ENCODE measurements around the gene ZNF185.

Gene ZNF185

DNA sequence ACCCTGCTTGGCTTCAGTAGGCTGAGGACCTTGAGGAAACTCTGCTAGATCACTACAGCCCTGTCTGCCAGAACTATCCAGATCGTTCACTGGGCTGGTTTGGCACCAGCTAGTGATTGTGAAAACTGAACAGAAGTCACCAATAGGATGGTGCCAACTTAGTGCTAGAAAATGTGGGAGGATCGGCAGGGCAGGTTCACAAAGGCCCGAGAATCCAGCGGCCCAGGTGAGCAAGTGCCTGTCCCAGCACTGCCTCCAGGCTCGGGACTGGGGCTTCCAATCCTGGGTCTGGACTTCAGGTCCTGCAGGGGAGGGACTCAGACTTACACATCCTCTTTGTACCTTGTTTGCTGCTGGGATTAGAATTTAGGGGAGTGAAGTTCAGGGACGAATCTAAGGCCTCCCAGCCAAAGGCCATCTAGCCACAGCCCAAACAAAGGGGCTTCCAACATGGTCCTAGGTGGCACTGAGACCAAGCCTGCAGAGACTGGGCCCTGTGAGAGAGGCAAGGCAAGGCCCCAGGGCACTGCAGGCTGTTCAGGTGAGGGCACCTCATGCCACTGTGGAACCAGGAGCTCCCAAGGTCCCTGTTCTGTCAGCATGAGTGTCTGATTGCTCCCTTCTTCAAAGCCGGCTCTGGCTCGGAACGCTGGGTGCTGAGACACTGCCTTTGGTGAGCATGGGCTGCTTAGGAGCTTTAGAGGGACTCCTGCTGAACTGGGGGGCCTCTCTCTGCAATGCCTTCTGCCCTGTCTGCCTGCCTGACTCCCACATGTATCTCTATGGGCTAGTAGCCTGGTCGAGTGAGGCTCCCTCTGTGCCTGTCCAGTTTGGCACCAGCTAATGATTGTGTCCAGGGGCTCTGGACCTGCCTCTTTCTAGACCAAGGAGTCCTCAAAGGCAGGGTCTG is 20.7 kb upstream of the ZNF185 start:
- no peak overlapping the region for H3K4me3 ChIP-seq (ENCODE audit: low read length)
- no peaks in the 10 kb centered on the region for H3K27me3 ChIP-seq (ENCODE audit: insufficient read depth, low read length)
- H3K4me1 ChIP-seq (ENCODE audit: insufficient read depth, low read length): no peaks in the 10 kb centered on the region
- no peaks in the 10 kb centered on the region for H3K9me3 ChIP-seq (ENCODE audit: insufficient read depth, low read depth, low read length)
- no peak overlapping the region for H3K27ac ChIP-seq (ENCODE audit: low read length)
- no peaks in the 10 kb centered on the region for H3K36me3 ChIP-seq (ENCODE audit: insufficient read depth, low read depth, low read length)
- H3K9ac ChIP-seq (ENCODE audit: low read depth, low read length): no peak overlapping the region

DNA sequence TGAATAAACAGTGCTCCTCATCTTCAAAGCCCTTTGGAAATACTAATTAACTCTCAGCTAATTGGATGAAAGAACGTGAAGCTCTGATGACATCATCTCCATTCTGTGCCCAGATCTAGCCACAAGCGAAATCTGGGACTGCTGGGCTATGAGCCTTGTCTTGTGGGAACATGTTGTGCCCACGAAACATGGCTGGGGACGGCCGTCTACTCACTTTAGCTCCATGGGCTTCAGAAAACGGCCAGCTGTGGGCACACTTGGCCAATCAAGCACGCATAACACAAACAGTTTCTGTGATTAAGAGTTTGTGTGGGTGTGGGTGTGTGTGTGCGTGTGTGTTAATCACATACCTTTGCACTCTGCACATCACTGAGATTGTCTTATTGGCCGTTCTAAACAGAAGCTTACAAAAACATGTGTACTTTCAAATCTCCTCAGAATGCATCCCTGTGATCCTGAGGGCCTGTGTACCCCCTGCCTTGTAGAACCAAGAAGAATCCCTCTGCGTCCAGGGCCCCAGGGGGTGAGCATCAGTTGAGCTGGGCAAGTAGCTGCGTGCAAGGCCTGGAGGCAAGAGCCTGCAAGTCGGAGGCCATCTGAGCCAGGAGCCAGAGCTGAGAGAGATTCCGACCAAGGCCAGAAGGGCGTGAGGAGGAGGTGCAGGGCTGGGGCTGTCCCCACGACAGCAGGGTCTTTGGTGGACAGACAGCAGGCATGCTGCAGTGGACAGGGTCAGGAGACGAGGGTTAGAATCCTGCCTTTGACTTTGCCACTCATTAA is 18.7 kb upstream of the ZNF185 start:
- Histone ChIP-seq H3K36me3 (ENCODE audit: insufficient read depth, low read depth, low read length) (no peaks in the 10 kb centered on the region), H3K27me3 (ENCODE audit: insufficient read depth, low read length) (no peaks in the 10 kb centered on the region), H3K9ac (ENCODE audit: low read depth, low read length) (no peak overlapping the region)

DNA sequence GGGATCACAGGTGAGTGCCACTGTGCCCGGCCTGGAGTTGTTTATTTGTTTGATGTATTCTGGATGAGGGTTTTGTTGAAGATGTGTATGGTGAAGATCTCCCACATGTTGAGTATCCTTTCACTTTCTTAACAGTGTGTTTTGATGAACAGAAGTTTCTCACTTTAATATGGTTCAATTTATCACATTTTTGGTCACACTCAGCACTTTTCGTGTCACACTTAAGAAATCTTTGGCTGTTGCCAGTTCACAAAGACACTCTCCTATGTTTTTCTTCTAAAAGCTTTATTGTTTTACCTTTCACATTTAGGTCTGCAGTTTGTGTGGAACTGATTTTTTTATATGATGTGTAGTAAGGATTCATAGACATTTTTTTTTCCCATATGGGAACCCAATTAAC is 16.6 kb upstream of the ZNF185 start:
- no peaks in the 10 kb centered on the region for H3K36me3 ChIP-seq (ENCODE audit: insufficient read depth, low read depth, low read length)
- no peak overlapping the region for H3K9ac ChIP-seq (ENCODE audit: low read depth, low read length)
- no peaks in the 10 kb centered on the region for H3K4me1 ChIP-seq (ENCODE audit: insufficient read depth, low read length)
- no peaks in the 10 kb centered on the region for H3K27me3 ChIP-seq (ENCODE audit: insufficient read depth, low read length)
- H3K9me3 ChIP-seq (ENCODE audit: insufficient read depth, low read depth, low read length): no peaks in the 10 kb centered on the region
- no peak overlapping the region for H3K27ac ChIP-seq (ENCODE audit: low read length)
- no peak overlapping the region for H3K4me3 ChIP-seq (ENCODE audit: low read length)

More for the DNA sequence above, 18.7 kb upstream of the ZNF185 start:
- H3K27ac ChIP-seq (ENCODE audit: low read length): no peak overlapping the region
- H3K9me3 ChIP-seq (ENCODE audit: insufficient read depth, low read depth, low read length): no peaks in the 10 kb centered on the region
- no peaks in the 10 kb centered on the region for H3K4me1 ChIP-seq (ENCODE audit: insufficient read depth, low read length)
- H3K4me3 ChIP-seq (ENCODE audit: low read length): no peak overlapping the region

DNA sequence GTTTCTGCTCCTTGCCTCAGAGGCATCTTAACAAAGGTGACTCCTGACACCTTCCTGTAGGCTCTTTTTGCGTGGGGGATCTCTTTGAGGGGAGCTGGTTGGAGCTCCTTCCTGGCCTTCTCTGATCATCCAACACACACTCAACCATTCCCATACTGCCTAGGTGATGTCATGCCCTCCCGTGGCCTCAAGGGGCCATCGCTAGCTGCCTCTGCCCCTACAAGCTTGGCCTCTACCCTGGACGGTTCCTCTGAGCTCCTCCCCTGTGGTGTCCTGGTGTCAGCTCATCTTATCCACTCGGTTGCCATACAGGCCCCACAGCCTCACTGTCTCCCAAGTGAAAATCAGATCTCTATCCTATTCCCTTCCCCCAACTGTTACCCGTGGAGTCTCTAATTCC is 13.7 kb upstream of the ZNF185 start:
- H3K9me3 ChIP-seq (ENCODE audit: insufficient read depth, low read depth, low read length): no peaks in the 10 kb centered on the region
- H3K27me3 ChIP-seq (ENCODE audit: insufficient read depth, low read length): no peaks in the 10 kb centered on the region
- no peak overlapping the region for H3K9ac ChIP-seq (ENCODE audit: low read depth, low read length)
- H3K4me1 ChIP-seq (ENCODE audit: insufficient read depth, low read length): peaks cover 5% of the 10 kb centered on the region
- H3K4me3 ChIP-seq (ENCODE audit: low read length): no peak overlapping the region
- no peak overlapping the region for H3K27ac ChIP-seq (ENCODE audit: low read length)
- no peaks in the 10 kb centered on the region for H3K36me3 ChIP-seq (ENCODE audit: insufficient read depth, low read depth, low read length)

DNA sequence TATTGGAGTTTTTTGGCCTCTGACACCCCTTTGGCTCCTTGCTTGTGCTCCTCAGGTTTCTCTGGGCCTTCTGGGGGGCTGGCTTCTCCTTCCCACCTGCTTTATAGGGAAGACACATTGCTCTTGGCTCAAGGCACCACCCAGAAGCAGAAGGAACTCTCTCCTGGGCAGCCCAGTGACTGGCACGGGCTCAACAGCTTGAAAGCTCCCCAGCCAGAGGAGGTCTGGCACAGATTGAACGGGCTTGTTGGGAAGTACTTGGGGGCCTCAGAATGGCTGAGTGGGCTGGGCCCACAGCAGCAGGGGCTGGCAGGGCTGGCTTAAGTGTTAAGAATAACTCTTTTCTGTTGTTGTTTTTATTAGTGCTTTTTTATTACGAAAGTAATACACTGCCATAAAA is 11.2 kb upstream of the ZNF185 start:
- H3K9me3 ChIP-seq (ENCODE audit: insufficient read depth, low read depth, low read length): no peaks in the 10 kb centered on the region

DNA sequence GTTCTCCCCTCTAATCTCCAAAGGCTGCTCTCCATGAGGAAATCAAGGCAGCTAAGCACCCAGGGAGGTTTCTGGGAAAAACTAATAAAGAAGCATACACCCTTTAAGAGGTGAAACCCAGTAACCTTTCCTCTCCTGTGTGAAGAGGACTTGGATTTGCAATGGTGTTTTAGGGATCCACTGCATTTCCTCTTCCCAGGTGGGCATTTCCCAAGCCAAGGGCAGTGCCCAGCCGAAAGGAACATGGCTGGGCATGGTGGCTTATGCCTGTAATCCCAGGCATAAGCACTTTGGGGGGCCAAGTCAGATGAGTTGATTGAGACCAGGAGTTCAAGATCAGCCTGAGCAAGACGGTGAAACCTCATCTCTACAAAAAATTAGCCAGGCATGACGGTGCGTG is 5.4 kb upstream of the ZNF185 start:
- peaks cover 24% of the 10 kb centered on the region for H3K4me1 ChIP-seq (ENCODE audit: insufficient read depth, low read length)
- no peak overlapping the region for H3K4me3 ChIP-seq (ENCODE audit: low read length)
- peaks cover 26% of the 10 kb centered on the region for H3K27me3 ChIP-seq (ENCODE audit: insufficient read depth, low read length)
- no peak overlapping the region for H3K9ac ChIP-seq (ENCODE audit: low read depth, low read length)
- no peaks in the 10 kb centered on the region for H3K36me3 ChIP-seq (ENCODE audit: insufficient read depth, low read depth, low read length)
- no peaks in the 10 kb centered on the region for H3K9me3 ChIP-seq (ENCODE audit: insufficient read depth, low read depth, low read length)
- H3K27ac ChIP-seq (ENCODE audit: low read length): no peak overlapping the region

More for the DNA sequence above, 11.2 kb upstream of the ZNF185 start:
- Histone ChIP-seq H3K9ac (ENCODE audit: low read depth, low read length) (no peak overlapping the region), H3K36me3 (ENCODE audit: insufficient read depth, low read depth, low read length) (no peaks in the 10 kb centered on the region), H3K27ac (ENCODE audit: low read length) (no peak overlapping the region), H3K4me1 (ENCODE audit: insufficient read depth, low read length) (peaks cover 11% of the 10 kb centered on the region), H3K27me3 (ENCODE audit: insufficient read depth, low read length) (peaks cover 15% of the 10 kb centered on the region), H3K4me3 (ENCODE audit: low read length) (no peak overlapping the region)

DNA sequence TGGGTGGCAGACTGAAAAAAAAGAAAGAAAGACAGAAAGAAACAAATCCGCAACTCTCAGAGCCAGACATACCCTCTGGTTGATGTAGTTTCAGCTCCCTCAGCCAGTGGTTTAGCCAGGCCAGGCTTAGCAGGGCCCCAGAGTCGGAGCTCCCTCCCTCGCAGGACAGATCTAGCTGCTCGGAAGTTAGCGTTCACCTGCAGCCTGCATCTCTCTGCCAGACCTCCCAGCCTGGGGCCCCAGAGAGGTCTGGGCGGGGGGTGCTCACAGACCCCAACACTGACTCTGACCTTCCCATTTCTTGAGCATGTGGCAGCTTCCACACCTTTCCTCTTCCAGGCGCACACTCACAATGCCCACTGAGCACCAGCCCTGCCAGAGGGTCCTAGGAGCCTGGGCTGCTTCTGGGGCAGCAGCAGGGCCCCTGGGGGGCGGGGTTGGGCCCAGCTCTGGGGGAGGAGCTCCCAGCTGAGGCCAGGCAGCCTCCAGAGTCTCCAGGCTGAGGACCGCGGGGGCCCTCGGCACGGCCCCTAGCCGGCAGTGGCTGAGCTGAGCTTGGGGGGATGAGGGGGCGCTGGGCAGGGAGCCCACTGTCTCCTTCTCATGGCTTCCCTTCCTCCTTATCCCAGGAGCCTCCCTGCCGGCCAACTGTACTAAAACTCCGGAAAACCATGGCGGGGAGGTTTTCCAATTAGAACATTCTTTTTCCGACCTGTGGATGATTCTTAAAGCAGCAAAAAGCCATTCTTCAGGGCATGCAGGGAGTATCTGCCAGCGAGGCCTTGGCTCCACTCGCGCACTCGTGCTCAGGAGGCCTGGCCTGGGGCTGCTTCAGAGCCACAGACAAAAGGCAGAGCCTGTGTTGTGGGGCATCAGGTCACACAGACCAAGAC is 4.6 kb upstream of the ZNF185 start:
- peaks cover 26% of the 10 kb centered on the region for H3K27me3 ChIP-seq (ENCODE audit: insufficient read depth, low read length)
- H3K9me3 ChIP-seq (ENCODE audit: insufficient read depth, low read depth, low read length): no peaks in the 10 kb centered on the region
- H3K4me1 ChIP-seq (ENCODE audit: insufficient read depth, low read length): peaks cover 22% of the 10 kb centered on the region
- H3K9ac ChIP-seq (ENCODE audit: low read depth, low read length): no peak overlapping the region
- no peak overlapping the region for H3K27ac ChIP-seq (ENCODE audit: low read length)
- no peak overlapping the region for H3K4me3 ChIP-seq (ENCODE audit: low read length)
- no peaks in the 10 kb centered on the region for H3K36me3 ChIP-seq (ENCODE audit: insufficient read depth, low read depth, low read length)

DNA sequence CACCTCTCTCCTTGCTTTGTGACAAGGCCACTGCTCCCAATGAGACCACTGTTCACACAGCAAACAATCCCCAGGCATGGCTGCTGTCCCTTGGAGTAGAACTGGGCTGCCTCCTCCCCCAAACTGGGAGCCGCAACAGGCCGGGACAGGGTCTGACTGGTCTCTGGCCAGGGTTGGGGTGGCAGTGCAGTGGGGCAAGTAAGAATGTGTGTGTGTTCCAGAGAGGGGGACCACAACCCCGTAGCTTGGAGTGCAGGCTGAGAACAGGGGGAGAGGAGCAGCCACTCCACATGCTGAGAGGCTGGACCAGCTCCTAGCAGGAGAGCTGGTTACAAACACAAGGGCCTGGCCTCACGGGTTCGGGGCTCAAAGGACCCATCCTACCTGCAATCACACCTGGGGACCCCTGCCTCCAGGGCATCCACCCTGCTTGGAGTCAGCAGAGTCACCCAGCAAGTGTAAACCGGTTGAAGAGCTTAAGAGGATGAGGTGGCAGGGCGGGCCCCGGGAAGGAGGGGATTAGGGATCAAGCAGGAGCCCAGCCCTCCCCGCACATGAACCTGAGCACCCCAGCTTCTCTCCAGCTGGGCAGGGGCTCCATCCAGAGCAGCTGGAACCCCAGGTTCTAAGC is 3.8 kb upstream of the ZNF185 start:
- Histone ChIP-seq H3K27me3 (ENCODE audit: insufficient read depth, low read length) (peaks cover 26% of the 10 kb centered on the region), H3K4me3 (ENCODE audit: low read length) (no peak overlapping the region), H3K36me3 (ENCODE audit: insufficient read depth, low read depth, low read length) (no peaks in the 10 kb centered on the region), H3K9ac (ENCODE audit: low read depth, low read length) (no peak overlapping the region), H3K27ac (ENCODE audit: low read length) (no peak overlapping the region), H3K9me3 (ENCODE audit: insufficient read depth, low read depth, low read length) (no peaks in the 10 kb centered on the region), H3K4me1 (ENCODE audit: insufficient read depth, low read length) (peaks cover 19% of the 10 kb centered on the region)

DNA sequence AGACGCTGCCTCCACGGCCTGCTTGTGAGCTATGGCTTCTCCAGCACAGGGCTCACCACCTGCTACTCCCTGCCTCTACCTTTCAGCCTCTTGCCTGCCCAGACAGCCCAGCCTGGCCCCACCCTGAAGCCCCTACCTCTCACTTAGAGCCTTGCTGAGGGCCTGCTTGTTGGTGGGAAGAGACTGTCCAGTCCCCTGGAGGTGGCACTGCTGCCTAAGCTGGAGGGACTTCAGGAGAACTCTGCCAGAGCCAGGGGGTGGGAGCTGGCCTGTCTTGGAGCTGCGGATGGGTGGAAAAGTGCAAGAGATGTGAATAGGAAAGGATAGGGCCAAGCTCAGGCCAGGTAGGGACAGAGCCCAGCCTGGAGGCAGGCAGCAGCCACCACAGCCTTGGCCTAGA is 2.7 kb upstream of the ZNF185 start:
- Histone ChIP-seq H3K27me3 (ENCODE audit: insufficient read depth, low read length) (peaks cover 18% of the 10 kb centered on the region), H3K9me3 (ENCODE audit: insufficient read depth, low read depth, low read length) (no peaks in the 10 kb centered on the region), H3K9ac (ENCODE audit: low read depth, low read length) (no peak overlapping the region), H3K36me3 (ENCODE audit: insufficient read depth, low read depth, low read length) (no peaks in the 10 kb centered on the region), H3K27ac (ENCODE audit: low read length) (no peak overlapping the region), H3K4me1 (ENCODE audit: insufficient read depth, low read length) (peaks cover 12% of the 10 kb centered on the region; the same call in 1 of the 2 replicates), H3K4me3 (ENCODE audit: low read length) (no peak overlapping the region)

DNA sequence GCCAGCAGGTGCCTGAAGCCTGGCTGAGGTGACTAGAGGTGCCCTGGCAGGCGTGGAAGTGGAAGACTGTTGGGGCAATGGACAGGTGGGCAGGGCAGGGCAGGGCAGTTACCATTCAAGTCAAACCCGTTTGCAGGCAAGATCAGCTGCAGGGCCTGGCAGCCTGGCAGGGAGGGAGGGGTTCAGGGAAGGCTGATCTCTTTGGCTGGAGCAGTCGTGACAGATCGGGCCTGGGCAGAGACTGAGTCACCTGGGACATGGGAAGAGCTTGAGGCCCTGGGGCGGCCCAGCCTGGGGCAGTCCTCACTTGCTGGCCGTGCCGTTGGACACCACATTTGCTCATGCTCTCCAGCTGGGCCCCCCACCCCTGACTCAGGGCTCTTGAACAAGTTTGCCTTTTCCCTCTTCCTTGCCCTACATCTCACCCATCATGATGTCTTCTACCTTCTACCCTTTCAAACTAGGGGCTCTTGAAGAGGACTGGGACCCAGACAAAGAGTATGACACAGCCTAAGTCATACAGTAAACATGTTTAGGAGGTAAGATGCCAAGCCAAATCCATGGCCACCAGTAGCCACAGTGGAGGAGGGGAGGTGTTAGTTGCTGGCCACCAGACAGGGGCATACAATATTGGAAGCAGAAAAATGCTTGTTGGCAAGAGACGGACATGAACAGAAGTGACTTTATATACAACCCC is 2.0 kb upstream of the ZNF185 start:
- peaks cover 11% of the 10 kb centered on the region for H3K27me3 ChIP-seq (ENCODE audit: insufficient read depth, low read length)
- no peak overlapping the region for H3K27ac ChIP-seq (ENCODE audit: low read length)
- peaks cover 12% of the 10 kb centered on the region; the same call in 1 of the 2 replicates for H3K4me1 ChIP-seq (ENCODE audit: insufficient read depth, low read length)
- no peaks in the 10 kb centered on the region for H3K36me3 ChIP-seq (ENCODE audit: insufficient read depth, low read depth, low read length)
- no peaks in the 10 kb centered on the region for H3K9me3 ChIP-seq (ENCODE audit: insufficient read depth, low read depth, low read length)
- H3K9ac ChIP-seq (ENCODE audit: low read depth, low read length): no peak overlapping the region
- no peak overlapping the region for H3K4me3 ChIP-seq (ENCODE audit: low read length)
